ENCODE results near the gene ASCL5. TPM values are rescaled to one million over a fixed set of nuclear protein-coding genes. Genes with fewer than 3 reads are reported as not detected.
A peak's percentile ranks its signal among the peaks of the same experiment; 100 is the strongest.

ASCL5 gene
- total RNA-seq, 1 experiment from 2014 or later = 0.15 TPM

GRCh38 chr1:201140941-201141260, 13.9 kb upstream of the ASCL5 start:
- no peak overlapping the region for H3K4ac ChIP-seq (ENCODE audit: low read depth, low read length)
- no peak overlapping the region for H3K18ac ChIP-seq (ENCODE audit: insufficient read length, low read depth, low read length)
- no CpG with 5 or more reads among the region's 8 CpGs for WGBS (ENCODE audit: extremely low coverage, insufficient read length, low lambda C conversion rate)
- Mint-ChIP-seq H3K4me1 (no peaks in the 10 kb centered on the region), H3K27me3 (ENCODE audit: low read depth) (no peaks in the 10 kb centered on the region), H3K36me3 (ENCODE audit: insufficient read depth in 1 of 3, low read depth in 3 of 3) (peaks cover 44 to 83% (median 83%) of the 10 kb centered on the region in 3 experiments; a peak in 6 of 7 replicates), H3K9me3 (no peaks in the 10 kb centered on the region), H3K4me3 (no peak overlapping the region; a peak in 1 of 5 replicates), H3K27ac (0 out of 7 replicates have a peak overlapping the region, but pooled peaks of 1 of the 3 experiments have one; percentile 57)
- no peaks in the 10 kb centered on the region for H3K27me3 ChIP-seq (ENCODE audit: insufficient read depth, low read length)
- no peaks in the 10 kb centered on the region for H4K20me1 ChIP-seq (ENCODE audit: control insufficient read depth, insufficient read depth, insufficient read length)
- no peak overlapping the region for H3K14ac ChIP-seq (ENCODE audit: insufficient read depth, low read length)
- H3K79me2 ChIP-seq (ENCODE audit: insufficient read depth, low read length) = no peaks in the 10 kb centered on the region
- H3K4me2 ChIP-seq (ENCODE audit: insufficient read depth, insufficient read length, low read length) = no peak overlapping the region
- no peak overlapping the region for H2BK120ac ChIP-seq (ENCODE audit: low read depth, low read length, poor library complexity, severe bottlenecking)
- H3K9me3 ChIP-seq (ENCODE audit: control insufficient read depth, low read depth, low read length) = no peaks in the 10 kb centered on the region
- no peak for DNase-seq
- H3K56ac ChIP-seq (ENCODE audit: insufficient read length, low read depth, low read length) = no peak overlapping the region
- H3K79me1 ChIP-seq (ENCODE audit: insufficient read depth, low read depth, low read length, poor library complexity, severe bottlenecking) = no peaks in the 10 kb centered on the region
- no peak overlapping the region for H2BK20ac ChIP-seq (ENCODE audit: low read depth, low read length, poor library complexity, severe bottlenecking)
- H3K23me2 ChIP-seq (ENCODE audit: insufficient read length, low read depth, low read length, poor library complexity, severe bottlenecking) = no peaks in the 10 kb centered on the region
- no peak overlapping the region for H2AFZ ChIP-seq (ENCODE audit: low read length)
- H2BK15ac ChIP-seq (ENCODE audit: low read depth, low read length) = no peak overlapping the region
- H4K91ac ChIP-seq (ENCODE audit: insufficient read length, low read depth, low read length) = no peak overlapping the region
- H3K9ac ChIP-seq (ENCODE audit: extremely low read depth, insufficient read length, low read length) = no peak overlapping the region
- no peak overlapping the region for H2BK12ac ChIP-seq (ENCODE audit: insufficient read length, low read depth, low read length)
- no peak overlapping the region for H3T11ph ChIP-seq (ENCODE audit: low read length)
- H3K4me1 ChIP-seq (ENCODE audit: insufficient read depth, low read length) = no peaks in the 10 kb centered on the region
- no peak overlapping the region for H2BK5ac ChIP-seq (ENCODE audit: insufficient read length, low read length)
- H4K8ac ChIP-seq (replicated peaks; ENCODE audit: insufficient read length, low read depth, low read length) = no peak overlapping the region
- no peak overlapping the region for H3K23ac ChIP-seq (ENCODE audit: insufficient read length, low read depth, low read length)
- H4K5ac ChIP-seq (ENCODE audit: insufficient read length, low read depth, low read length) = no peak overlapping the region
- H3K27ac ChIP-seq (ENCODE audit: insufficient read length, low read depth, low read length) = no peak overlapping the region
- TF ChIP-seq, protein P1, sequence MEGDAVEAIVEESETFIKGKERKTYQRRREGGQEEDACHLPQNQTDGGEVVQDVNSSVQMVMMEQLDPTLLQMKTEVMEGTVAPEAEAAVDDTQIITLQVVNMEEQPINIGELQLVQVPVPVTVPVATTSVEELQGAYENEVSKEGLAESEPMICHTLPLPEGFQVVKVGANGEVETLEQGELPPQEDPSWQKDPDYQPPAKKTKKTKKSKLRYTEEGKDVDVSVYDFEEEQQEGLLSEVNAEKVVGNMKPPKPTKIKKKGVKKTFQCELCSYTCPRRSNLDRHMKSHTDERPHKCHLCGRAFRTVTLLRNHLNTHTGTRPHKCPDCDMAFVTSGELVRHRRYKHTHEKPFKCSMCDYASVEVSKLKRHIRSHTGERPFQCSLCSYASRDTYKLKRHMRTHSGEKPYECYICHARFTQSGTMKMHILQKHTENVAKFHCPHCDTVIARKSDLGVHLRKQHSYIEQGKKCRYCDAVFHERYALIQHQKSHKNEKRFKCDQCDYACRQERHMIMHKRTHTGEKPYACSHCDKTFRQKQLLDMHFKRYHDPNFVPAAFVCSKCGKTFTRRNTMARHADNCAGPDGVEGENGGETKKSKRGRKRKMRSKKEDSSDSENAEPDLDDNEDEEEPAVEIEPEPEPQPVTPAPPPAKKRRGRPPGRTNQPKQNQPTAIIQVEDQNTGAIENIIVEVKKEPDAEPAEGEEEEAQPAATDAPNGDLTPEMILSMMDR (conservative IDR thresholded peaks at IDR 0.05) = no peak
- H2AK5ac ChIP-seq (ENCODE audit: insufficient read length, low read length) = no peak overlapping the region
